ENCODE measurements around the gene GPX6.

DNA sequence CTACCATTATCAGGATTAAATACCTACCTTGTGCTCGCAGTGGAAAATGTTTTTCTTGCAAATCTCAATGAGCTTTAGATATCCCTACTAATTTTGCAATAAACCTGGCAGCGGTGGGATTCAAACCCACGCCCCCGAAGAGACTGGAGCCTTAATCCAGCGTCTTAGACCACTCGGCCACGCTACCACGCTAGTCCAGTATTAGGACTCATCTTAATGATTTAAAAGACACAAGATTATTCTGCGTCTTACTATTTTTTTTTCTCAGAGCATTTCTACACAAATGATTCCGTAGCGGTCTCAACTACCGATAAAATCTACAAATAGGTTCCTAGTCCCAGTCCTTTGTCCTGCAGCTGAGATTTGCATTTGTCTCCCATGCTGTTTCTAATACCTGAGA, 37.1 kb downstream of the GPX6 start:
- TF ChIP-seq POLR2AphosphoS5 (IDR thresholded peaks at IDR 0.05; ENCODE audit: low read depth, low read length) (no peak), POLR2A (IDR thresholded peaks at IDR 0.05; ENCODE audit: low read depth, low read length) (no peak), TAF1 (IDR thresholded peaks at IDR 0.05; ENCODE audit: borderline replicate concordance, low read depth, low read length) (no peak)

Measured in GM12892 (cell line).